Measurements from ENCODE around the gene RRN3.
"Not testable (repeated sequence)": the region's sequence is repeated elsewhere in the genome, so short reads cannot be mapped to it uniquely, and the experiment has no call there.

Gene RRN3

DNA sequence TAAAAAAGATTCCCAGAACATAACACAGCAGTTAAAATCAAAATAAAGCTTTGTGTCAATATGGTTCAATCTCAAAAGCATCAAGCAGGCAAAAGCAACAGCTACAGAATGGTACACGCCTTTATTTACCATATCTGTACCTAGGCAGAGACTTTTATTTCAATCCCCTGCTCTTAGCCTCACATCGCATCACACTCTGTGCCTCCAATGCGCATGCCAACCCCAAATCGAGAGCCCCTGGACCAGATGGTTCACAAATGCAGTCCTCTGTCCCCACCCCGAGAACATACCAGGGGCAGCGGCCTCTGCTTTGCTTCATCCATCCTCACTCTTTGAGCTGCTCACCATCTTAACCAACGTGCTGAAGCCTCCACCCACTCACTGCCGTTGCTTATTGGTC lies 27.4 kb downstream of the RRN3 start:
- not testable (repeated sequence) for H3K4me1 Mint-ChIP-seq (ENCODE audit: low read depth); H3K27ac Mint-ChIP-seq; H3K27me3 Mint-ChIP-seq; H3K9me3 Mint-ChIP-seq (ENCODE audit: low read depth); H3K4me3 Mint-ChIP-seq; H3K36me3 Mint-ChIP-seq

GRCh38 chr16:15065961-15066360 lies 28.1 kb downstream of the RRN3 start:
- H3K27ac Mint-ChIP-seq; H3K27me3 Mint-ChIP-seq; H3K4me1 Mint-ChIP-seq (ENCODE audit: low read depth); H3K4me3 Mint-ChIP-seq; H3K9me3 Mint-ChIP-seq (ENCODE audit: low read depth); H3K36me3 Mint-ChIP-seq: not testable (repeated sequence)

- peak overlapping the region; percentile 70 for H3K27ac Mint-ChIP-seq
- not testable (repeated sequence) for H3K4me3 Mint-ChIP-seq; H3K36me3 Mint-ChIP-seq; H3K27me3 Mint-ChIP-seq; H3K4me1 Mint-ChIP-seq (ENCODE audit: low read depth); H3K9me3 Mint-ChIP-seq (ENCODE audit: low read depth)
These were observed 31.8 kb downstream of the RRN3 start for GRCh38 chr16:15062085-15062810.

DNA sequence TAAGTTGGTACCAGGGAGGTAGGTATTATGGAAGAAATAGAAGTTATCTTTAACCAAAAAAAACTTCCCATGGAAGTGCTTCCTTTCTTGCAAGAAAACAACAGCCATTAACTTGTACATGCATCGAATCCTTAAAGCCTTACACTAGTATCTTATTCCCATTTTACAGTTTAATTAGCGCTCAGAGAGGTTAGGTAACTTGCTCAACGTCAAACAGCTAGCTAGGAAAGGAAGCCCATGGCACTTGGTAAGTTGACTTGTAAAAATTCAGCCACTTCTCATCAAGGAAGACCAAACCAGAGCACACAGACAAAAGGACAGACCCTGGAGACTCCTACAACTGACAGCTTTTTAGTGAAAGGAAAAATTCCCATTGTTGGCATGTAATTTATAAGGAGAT lies 34.7 kb downstream of the RRN3 start:
- peaks cover 18% of the 10 kb centered on the region for H3K4me1 Mint-ChIP-seq (ENCODE audit: low read depth)
- H3K36me3 Mint-ChIP-seq = no peaks in the 10 kb centered on the region
- H3K9me3 Mint-ChIP-seq (ENCODE audit: low read depth) = no peaks in the 10 kb centered on the region
- H3K27me3 Mint-ChIP-seq = no peaks in the 10 kb centered on the region
- no peak overlapping the region for H3K4me3 Mint-ChIP-seq
- H3K27ac Mint-ChIP-seq = no peak overlapping the region

DNA sequence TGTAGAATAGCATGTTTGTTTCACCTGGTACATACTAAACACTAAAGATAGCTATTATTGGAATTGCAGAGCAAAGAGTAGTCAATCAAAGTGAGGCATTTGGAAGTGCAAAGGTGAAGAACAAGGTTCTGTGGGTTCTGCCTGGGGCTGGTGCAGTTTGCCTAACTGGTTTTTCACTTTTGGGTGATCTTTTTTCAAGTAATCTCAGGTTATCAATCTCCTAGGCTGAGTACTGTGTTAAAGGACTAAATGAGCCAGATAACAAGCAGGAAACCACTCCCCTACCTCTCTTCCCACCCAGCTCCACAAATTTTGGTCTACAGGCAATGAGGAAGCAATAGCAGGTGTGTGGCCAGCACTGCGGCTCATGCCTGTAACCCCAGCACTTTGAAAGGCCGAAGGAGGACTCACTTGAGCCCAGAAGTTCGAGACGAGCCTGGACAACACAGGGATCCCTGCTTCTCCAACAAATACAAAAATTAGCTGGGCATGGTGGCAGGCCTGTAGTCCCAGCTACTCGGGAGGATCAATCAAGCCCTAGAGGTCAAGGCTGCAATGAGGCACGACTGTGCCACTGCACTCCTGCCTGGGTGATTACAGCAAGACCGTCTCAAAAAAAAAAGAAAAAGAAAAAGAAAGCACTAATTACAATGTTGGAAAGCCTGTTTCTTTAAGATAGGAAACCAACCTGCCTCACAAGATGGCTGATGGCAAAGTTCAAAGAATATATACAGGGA lies 36.2 kb downstream of the RRN3 start:
- no peak overlapping the region for H3K4me3 Mint-ChIP-seq
- no peaks in the 10 kb centered on the region for H3K9me3 Mint-ChIP-seq (ENCODE audit: low read depth)
- H3K4me1 Mint-ChIP-seq (ENCODE audit: low read depth) = peaks cover 23% of the 10 kb centered on the region
- H3K27ac Mint-ChIP-seq = no peak overlapping the region
- no peaks in the 10 kb centered on the region for H3K36me3 Mint-ChIP-seq
- no peaks in the 10 kb centered on the region for H3K27me3 Mint-ChIP-seq

- H3K36me3 Mint-ChIP-seq = no peaks in the 10 kb centered on the region
- peak overlapping the region; percentile 89 for H3K4me3 Mint-ChIP-seq
- no peaks in the 10 kb centered on the region for H3K27me3 Mint-ChIP-seq
- H3K9me3 Mint-ChIP-seq (ENCODE audit: low read depth) = no peaks in the 10 kb centered on the region
- H3K4me1 Mint-ChIP-seq (ENCODE audit: low read depth) = peaks cover 21% of the 10 kb centered on the region
- H3K27ac Mint-ChIP-seq = peak overlapping the region; percentile 71
These were observed 38.7 kb downstream of the RRN3 start for GRCh38 chr16:15055141-15056053.

DNA sequence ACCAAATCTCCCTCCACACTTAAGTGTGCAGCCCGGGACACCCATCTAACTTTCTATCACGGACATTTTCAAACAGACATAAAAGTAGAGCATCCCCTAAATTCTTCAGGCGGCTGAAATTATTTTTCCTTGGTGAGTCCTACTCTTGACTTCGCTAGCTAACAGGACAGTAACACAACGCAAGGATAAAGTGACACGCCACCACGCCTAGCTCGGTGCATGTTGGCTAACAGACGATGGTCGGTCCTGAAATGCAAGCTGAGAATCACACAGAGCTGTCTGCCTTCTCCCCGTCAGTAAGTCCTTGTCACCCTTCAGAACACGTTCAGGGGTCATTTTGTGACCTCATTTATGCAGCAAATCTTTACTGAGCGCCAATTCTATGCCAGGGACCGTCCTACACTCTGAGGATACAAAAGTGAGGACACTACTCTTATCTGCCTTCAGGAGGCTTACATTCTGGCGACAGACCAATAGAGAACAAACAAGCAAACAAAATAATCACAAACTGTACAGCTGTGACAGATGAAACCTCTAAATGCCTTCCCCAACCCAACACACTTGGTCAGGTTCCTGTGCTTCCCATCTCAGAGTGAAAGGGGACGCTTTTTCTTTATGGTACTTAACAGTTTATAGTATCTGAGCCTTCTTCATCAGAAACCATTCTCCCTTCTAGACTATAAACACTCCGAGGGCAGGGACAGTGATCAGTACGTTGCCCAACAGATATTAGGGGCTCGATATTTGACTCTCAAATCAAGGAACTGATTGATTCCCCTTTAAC lies 39.5 kb downstream of the RRN3 start:
- H3K9me3 Mint-ChIP-seq (ENCODE audit: low read depth) = no peaks in the 10 kb centered on the region
- no peaks in the 10 kb centered on the region for H3K36me3 Mint-ChIP-seq
- H3K4me1 Mint-ChIP-seq (ENCODE audit: low read depth) = peaks cover 22% of the 10 kb centered on the region
- H3K27me3 Mint-ChIP-seq = no peaks in the 10 kb centered on the region
- H3K4me3 Mint-ChIP-seq = peak overlapping the region; percentile 89
- peak overlapping the region; percentile 71 for H3K27ac Mint-ChIP-seq

GRCh38 chr16:15053904-15054303 lies 40.2 kb downstream of the RRN3 start:
- no peaks in the 10 kb centered on the region for H3K27me3 Mint-ChIP-seq
- H3K9me3 Mint-ChIP-seq (ENCODE audit: low read depth) = no peaks in the 10 kb centered on the region
- H3K27ac Mint-ChIP-seq = no peak overlapping the region
- H3K4me3 Mint-ChIP-seq = peak overlapping the region; percentile 89
- peaks cover 23% of the 10 kb centered on the region for H3K4me1 Mint-ChIP-seq (ENCODE audit: low read depth)
- no peaks in the 10 kb centered on the region for H3K36me3 Mint-ChIP-seq

- Mint-ChIP-seq H3K27ac (no peak overlapping the region), H3K27me3 (no peaks in the 10 kb centered on the region), H3K4me3 (no peak overlapping the region), H3K9me3 (ENCODE audit: low read depth) (no peaks in the 10 kb centered on the region), H3K4me1 (ENCODE audit: low read depth) (peaks cover 23% of the 10 kb centered on the region), H3K36me3 (no peaks in the 10 kb centered on the region)
These were observed 41.2 kb downstream of the RRN3 start for GRCh38 chr16:15052747-15053476.

GRCh38 chr16:15051387-15051951 lies 42.6 kb downstream of the RRN3 start:
- H3K27me3 Mint-ChIP-seq = no peaks in the 10 kb centered on the region

DNA sequence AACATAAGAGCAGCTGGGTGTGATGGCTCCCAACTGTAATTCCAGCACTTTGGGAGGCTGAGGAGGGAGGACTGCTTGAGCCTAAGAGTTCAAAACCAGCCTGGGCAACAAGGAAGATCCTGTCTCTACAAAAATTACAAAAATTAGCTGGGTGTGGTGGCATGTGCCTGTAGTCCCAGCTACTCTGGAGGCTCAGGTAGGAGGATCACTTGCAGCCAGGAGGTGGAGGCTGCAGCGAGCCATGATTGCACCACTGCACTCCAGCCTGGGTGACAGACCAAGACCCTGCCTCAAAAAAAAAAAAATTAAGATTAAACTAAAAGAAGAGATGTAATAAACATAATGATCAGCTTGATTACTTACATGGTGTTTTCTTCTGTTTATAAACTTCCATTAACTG lies 43.6 kb downstream of the RRN3 start:
- H3K9me3 Mint-ChIP-seq (ENCODE audit: low read depth); H3K36me3 Mint-ChIP-seq; H3K27ac Mint-ChIP-seq; H3K27me3 Mint-ChIP-seq; H3K4me3 Mint-ChIP-seq: not testable (repeated sequence)
- peaks cover 19% of the 10 kb centered on the region for H3K4me1 Mint-ChIP-seq (ENCODE audit: low read depth)

More at GRCh38 chr16:15051387-15051951, 42.6 kb downstream of the RRN3 start:
- H3K36me3 Mint-ChIP-seq = peaks cover 6% of the 10 kb centered on the region
- H3K9me3 Mint-ChIP-seq (ENCODE audit: low read depth) = no peaks in the 10 kb centered on the region
- no peak overlapping the region for H3K4me3 Mint-ChIP-seq
- peaks cover 21% of the 10 kb centered on the region for H3K4me1 Mint-ChIP-seq (ENCODE audit: low read depth)
- H3K27ac Mint-ChIP-seq = no peak overlapping the region

DNA sequence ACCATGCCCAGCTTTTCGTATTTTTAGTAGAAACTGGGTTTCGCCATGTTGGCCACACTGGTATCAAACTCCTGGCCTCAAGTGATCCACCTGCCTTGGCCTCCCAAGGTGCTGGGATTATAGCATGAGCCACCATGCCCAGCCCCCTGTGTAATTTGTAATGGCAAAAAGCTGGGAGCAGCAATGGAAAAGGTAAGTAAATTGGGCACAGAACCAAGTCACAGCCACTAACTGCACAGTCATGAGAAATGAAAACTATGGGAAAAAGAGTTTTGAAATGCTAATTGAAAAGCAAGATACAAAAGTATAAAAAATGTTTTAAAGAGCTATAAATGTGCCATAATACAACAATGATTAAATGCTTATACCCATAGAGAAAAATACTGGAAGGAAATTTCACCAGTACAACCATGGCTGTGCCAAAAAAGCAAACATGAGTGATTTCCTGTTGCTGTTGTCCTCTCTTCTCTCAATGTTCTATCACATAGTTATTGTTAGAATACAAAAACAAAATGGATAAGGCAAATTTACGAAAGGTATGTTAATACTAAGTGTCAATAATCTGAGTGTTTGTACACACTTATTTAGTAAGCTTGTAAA lies 44.4 kb downstream of the RRN3 start:
- Mint-ChIP-seq H3K27ac (no peak overlapping the region), H3K27me3 (no peaks in the 10 kb centered on the region), H3K36me3 (peaks cover 6% of the 10 kb centered on the region), H3K9me3 (ENCODE audit: low read depth) (no peaks in the 10 kb centered on the region), H3K4me1 (ENCODE audit: low read depth) (peaks cover 15% of the 10 kb centered on the region), H3K4me3 (no peak overlapping the region)

GRCh38 chr16:15046692-15047376 lies 47.2 kb downstream of the RRN3 start:
- H3K27me3 Mint-ChIP-seq = no peaks in the 10 kb centered on the region
- H3K9me3 Mint-ChIP-seq (ENCODE audit: low read depth) = no peaks in the 10 kb centered on the region
- peaks cover 6% of the 10 kb centered on the region for H3K36me3 Mint-ChIP-seq
- no peak overlapping the region for H3K4me3 Mint-ChIP-seq
- peaks cover 5% of the 10 kb centered on the region for H3K4me1 Mint-ChIP-seq (ENCODE audit: low read depth)
- H3K27ac Mint-ChIP-seq = no peak overlapping the region
